GM18951 (cell line): ENCODE data around the gene KCTD13.
"Not testable (repeated sequence)": the region's sequence is repeated elsewhere in the genome, so short reads cannot be mapped to it uniquely, and the experiment has no call there.

ENCODE experiments used
- POLR2A ChIP-seq: IDR thresholded peaks from 4 replicates; pipeline ENCODE4 v1.6.1; 2011; ENCODE audit warnings: mild to moderate bottlenecking; ENCODE audit not compliant: insufficient read length, insufficient read depth; ENCODE audit errors: extremely low read depth
- in situ Hi-C: fragments of 300-500 bp; cut with MboI; formaldehyde crosslinking; loops from one replicate; pipeline ENCODE4 v1.12.0; 2022; ENCODE audit warnings: low sequenced_read_pairs, mixed read lengths, inconsistent platforms; ENCODE audit not compliant: unreplicated experiment

KCTD13 gene

GRCh38 chr16:29898135-29898803, 27.8 kb downstream of the KCTD13 start:
- in situ Hi-C loops: no loop called here
- TF ChIP-seq POLR2A: no peak

GRCh38 chr16:29897333-29897732, 28.7 kb downstream of the KCTD13 start:
- no peak for TF ChIP-seq POLR2A
- in situ Hi-C loops: no loop called here

- in situ Hi-C loops: no loop called here
- no peak for TF ChIP-seq POLR2A
Measured at GRCh38 chr16:29896841-29897240, 29.2 kb downstream of the KCTD13 start.

- TF ChIP-seq POLR2A: no peak
- in situ Hi-C loops: no loop called here
Measured at GRCh38 chr16:29894352-29894751, 31.7 kb downstream of the KCTD13 start.

- in situ Hi-C loops: no loop called here
- no peak for TF ChIP-seq POLR2A
Measured at GRCh38 chr16:29893553-29893952, 32.5 kb downstream of the KCTD13 start.

DNA sequence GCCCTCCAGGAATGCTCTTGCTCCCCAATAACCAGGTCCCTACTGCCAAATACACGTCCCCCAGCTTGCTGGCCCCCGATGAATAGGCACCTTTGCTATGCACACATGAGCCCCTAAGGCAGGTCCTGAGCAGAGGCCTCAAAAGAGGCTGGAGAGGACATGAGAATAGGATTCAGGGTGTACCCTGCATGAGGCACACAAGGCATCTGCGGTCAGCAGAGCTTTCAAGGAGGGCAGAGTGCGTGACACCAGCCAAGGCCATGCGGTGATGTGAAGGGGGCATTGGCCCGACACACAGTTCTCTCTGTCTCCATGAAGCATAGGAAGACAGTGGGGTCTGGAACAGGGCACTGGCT, 33.6 kb downstream of the KCTD13 start:
- in situ Hi-C loops: no loop called here
- no peak for TF ChIP-seq POLR2A

- no peak for TF ChIP-seq POLR2A
- in situ Hi-C loops: no loop called here
Measured at GRCh38 chr16:29891525-29892457, 34.2 kb downstream of the KCTD13 start.

DNA sequence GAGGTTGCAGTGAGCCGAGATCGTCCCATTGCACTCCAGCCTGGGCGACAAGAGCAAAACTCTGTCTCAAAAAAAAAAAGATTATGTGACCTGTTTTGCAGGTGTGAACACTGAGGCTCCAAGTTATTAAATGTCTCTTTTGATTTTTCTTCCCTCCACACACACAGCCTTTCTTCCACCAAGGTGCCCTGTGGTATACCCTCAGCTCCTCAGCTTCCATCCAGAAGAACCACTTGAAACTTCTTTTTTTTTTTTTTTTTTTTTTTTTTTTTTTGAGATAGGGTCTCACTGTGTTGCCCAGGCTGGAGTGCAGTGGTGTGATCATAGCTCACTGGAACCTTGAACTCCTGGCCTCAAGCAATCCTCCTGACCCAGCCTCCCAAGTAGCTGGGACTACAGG, 36.7 kb downstream of the KCTD13 start:
- in situ Hi-C loops: not testable (repeated sequence)

GRCh38 chr16:29883987-29884386, 42.0 kb downstream of the KCTD13 start:
- in situ Hi-C loops: no loop called here
- no peak for TF ChIP-seq POLR2A

- in situ Hi-C loops: no loop called here
- TF ChIP-seq POLR2A: no peak
Measured at GRCh38 chr16:29881050-29881449, 45.0 kb downstream of the KCTD13 start.

DNA sequence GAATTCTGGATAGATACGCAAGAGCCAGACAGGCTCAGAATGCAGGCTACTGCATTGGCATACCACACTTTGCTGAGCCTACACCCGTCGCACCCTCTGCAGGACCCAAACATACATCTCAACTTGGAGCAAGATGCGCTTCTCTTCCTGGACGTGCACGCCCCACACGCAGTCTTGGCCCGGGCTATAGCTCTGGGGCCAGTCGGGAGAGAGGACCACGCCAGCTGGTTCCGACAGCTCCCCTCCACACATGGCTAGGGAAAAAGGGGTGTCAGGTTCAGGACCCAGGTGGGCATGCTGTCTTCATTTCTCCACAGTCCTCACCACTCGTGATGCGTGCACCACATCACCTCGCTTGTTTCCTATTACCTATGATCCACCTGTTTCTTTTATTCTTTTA, 47.9 kb downstream of the KCTD13 start:
- no peak for TF ChIP-seq POLR2A
- in situ Hi-C loops: no loop called here

- TF ChIP-seq POLR2A: no peak
Measured at GRCh38 chr16:29877266-29877961, 48.6 kb downstream of the KCTD13 start.

GRCh38 chr16:29876594-29877249, 49.3 kb downstream of the KCTD13 start:
- in situ Hi-C loops: no loop called here
- no peak for TF ChIP-seq POLR2A

More at GRCh38 chr16:29877266-29877961, 48.6 kb downstream of the KCTD13 start:
- in situ Hi-C loops: no loop called here

DNA sequence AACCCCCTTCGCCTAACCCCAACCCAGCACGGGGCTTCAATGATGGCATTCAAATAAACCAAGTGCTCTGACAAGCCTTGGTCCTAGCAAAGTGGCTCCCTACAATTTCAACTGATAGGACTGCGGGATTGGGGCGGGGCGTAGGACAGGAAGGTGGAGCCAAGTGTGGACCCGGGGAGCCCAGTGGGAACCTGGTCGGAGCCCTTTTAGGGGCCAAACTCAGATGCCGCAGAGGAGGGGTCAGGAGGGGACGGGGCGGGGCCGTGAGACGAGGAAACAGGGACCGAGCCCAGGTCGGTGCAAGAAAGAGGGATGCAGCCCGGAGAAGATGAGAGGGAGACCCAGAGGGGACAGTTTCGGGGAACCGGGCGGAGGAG, 49.8 kb downstream of the KCTD13 start:
- in situ Hi-C loops: no loop called here

More for the DNA sequence above, 49.8 kb downstream of the KCTD13 start:
- TF ChIP-seq POLR2A: no peak
